OCI-LY7 (cell line): ENCODE measurements around the gene CCDC85A. TPM values are rescaled to one million over a fixed set of nuclear protein-coding genes. Genes with fewer than 3 reads are reported as not detected.

Experiments
- BruUV-seq: library from RNA; stranded (reverse); fragments of 400-500 nt; replicated peaks from 2 replicates; lab custom pipeline; 2021; lab: Mats Ljungman, UMichigan
- CTCF ChIA-PET: fragments of 300-600 bp; sonication (Branson Sonifier 250); formaldehyde crosslinking; loops from one replicate; lab custom pipeline; 2022; ENCODE audit warnings: antibody characterized with exemption; ENCODE audit not compliant: unreplicated experiment; lab: Charles Lee
- POLR2A ChIA-PET: fragments of 300-600 bp; sonication (Branson Sonifier 250); formaldehyde crosslinking; loops from one replicate; lab custom pipeline; 2022; ENCODE audit warnings: antibody characterized with exemption; lab: Charles Lee
- DNase-seq: peaks from one replicate; pipeline ENCODE4 v3.0.0-alpha.2; 2015; ENCODE audit warnings: low spot score
- H2AFZ ChIP-seq: fragments of 200-600 bp; sonication (generic), shearing (Covaris generic); 2 replicates; pipeline ENCODE4 v1.6.1; 2014; ENCODE audit warnings: mild to moderate bottlenecking, antibody characterized with exemption, low read length, moderate library complexity
- H3K27ac ChIP-seq: fragments of 200-600 bp; sonication (generic); 2 replicates; pipeline ENCODE4 v1.5.1; 2014; ENCODE audit warnings: mixed run types, low read depth, mild to moderate bottlenecking, moderate library complexity, low read length, inconsistent platforms; ENCODE audit not compliant: poor library complexity, severe bottlenecking
- H3K36me3 ChIP-seq: fragments of 200-600 bp; sonication (generic); 2 replicates; pipeline ENCODE4 v1.6.1; 2014; ENCODE audit warnings: mild to moderate bottlenecking, antibody characterized with exemption, low read length, moderate library complexity, mixed read lengths; ENCODE audit not compliant: insufficient read depth
- H3K4me1 ChIP-seq: fragments of 200-600 bp; sonication (generic); 2 replicates; pipeline ENCODE4 v1.5.1; 2014; ENCODE audit warnings: mild to moderate bottlenecking, low read length; ENCODE audit not compliant: insufficient read depth, poor library complexity, severe bottlenecking
- H3K4me2 ChIP-seq: fragments of 200-600 bp; sonication (generic); 2 replicates; pipeline ENCODE4 v1.6.1; 2014; ENCODE audit warnings: mild to moderate bottlenecking, low read length
- H3K4me3 ChIP-seq: fragments of 200-600 bp; sonication (generic); 2 replicates; pipeline ENCODE4 v1.5.1; 2014; ENCODE audit warnings: mild to moderate bottlenecking, low read depth, low read length; ENCODE audit not compliant: poor library complexity, severe bottlenecking
- H3K79me2 ChIP-seq: fragments of 200-600 bp; sonication (generic); 2 replicates; pipeline ENCODE4 v1.6.1; 2016; ENCODE audit warnings: low read depth, mild to moderate bottlenecking, low read length, moderate library complexity, mixed read lengths; ENCODE audit not compliant: insufficient read depth
- H3K9me2 ChIP-seq: fragments of 200-600 bp; sonication (generic); 2 replicates; pipeline ENCODE4 v1.6.1; 2016; ENCODE audit warnings: mild to moderate bottlenecking, low read length, mixed read lengths; ENCODE audit not compliant: insufficient read depth
- H3K9me3 ChIP-seq: fragments of 200-600 bp; sonication (generic); 2 replicates; pipeline ENCODE4 v1.6.1; 2014; ENCODE audit warnings: mild to moderate bottlenecking, mixed run types, low read length, mixed read lengths
- H4K20me1 ChIP-seq: fragments of 200-600 bp; sonication (generic); 2 replicates; pipeline ENCODE4 v1.6.1; 2014; ENCODE audit warnings: mild to moderate bottlenecking, antibody characterized with exemption, low read length, moderate library complexity, mixed read lengths; ENCODE audit not compliant: insufficient read depth
- CTCF ChIP-seq: fragments of 200-600 bp; sonication (generic); conservative IDR thresholded peaks from 2 replicates; pipeline ENCODE4 v1.5.1; 2014; ENCODE audit warnings: mild to moderate bottlenecking, antibody characterized with exemption, low read length, moderate library complexity, mixed read lengths
- EZH2phosphoT487 ChIP-seq: fragments of 200-600 bp; sonication (generic); IDR thresholded peaks from 2 replicates; pipeline ENCODE4 v1.6.1; 2018; ENCODE audit warnings: low read depth, borderline replicate concordance, mild to moderate bottlenecking, mixed run types, antibody characterized with exemption, low read length, moderate library complexity, mixed read lengths
- intact Hi-C: fragments of 100-400 bp; cut with micrococcal nuclease; formaldehyde crosslinking; loops from one replicate; pipeline ENCODE4 v1.10.0; 2022; ENCODE audit not compliant: unreplicated experiment
- total RNA-seq, 2 experiments: library from RNA; depleted of rRNA in 1 of 2; stranded (reverse); fragments of >200 nt in 1 of 2; shearing (Covaris generic) in 1 of 2; gene quantifications; 2 replicates each; pipeline ENCODE4 v1.2.3, GENCODE V29; 2014 to 2022

The CCDC85A gene
- total RNA-seq, 2 experiments from 2014 or later, result not detected

- ChIA-PET CTCF (no interaction called here), POLR2A (no interaction called here)
- Histone ChIP-seq H2AFZ (no peak overlapping the region), H3K4me2 (no peak overlapping the region), H3K4me1 (no peaks in the 10 kb centered on the region), H3K9me3 (no peaks in the 10 kb centered on the region), H3K27ac (no peak overlapping the region), H3K36me3 (no peaks in the 10 kb centered on the region), H3K9me2 (no peaks in the 10 kb centered on the region), H3K4me3 (no peak overlapping the region), H4K20me1 (no peaks in the 10 kb centered on the region), H3K79me2 (no peaks in the 10 kb centered on the region)
- DNase-seq, result no peak
- intact Hi-C loops, result no loop called here
- TF ChIP-seq EZH2phosphoT487 (no peak), CTCF (no peak)
- no TSS peak for BruUV-seq
Observed at GRCh38 chr2:56347881-56348280, 164.1 kb downstream of the CCDC85A start.

GRCh38 chr2:56348392-56349210 lies 164.8 kb downstream of the CCDC85A start:
- BruUV-seq, result no TSS peak
- Histone ChIP-seq H3K27ac (no peak overlapping the region), H3K9me2 (no peaks in the 10 kb centered on the region), H3K36me3 (no peaks in the 10 kb centered on the region), H3K4me2 (no peak overlapping the region), H4K20me1 (no peaks in the 10 kb centered on the region), H3K79me2 (no peaks in the 10 kb centered on the region), H3K4me3 (no peak overlapping the region), H3K9me3 (no peaks in the 10 kb centered on the region), H3K4me1 (no peaks in the 10 kb centered on the region), H2AFZ (no peak overlapping the region)
- ChIA-PET CTCF (no interaction called here), POLR2A (interaction anchor here (0.7 kb wide), 1 partner anchor 20 kb away, joined by 3 read pairs; no protein-coding TSS in a partner anchor)
- no peak for DNase-seq
- TF ChIP-seq CTCF, result no peak
- no peak for TF ChIP-seq EZH2phosphoT487
- intact Hi-C loops, result no loop called here

DNA sequence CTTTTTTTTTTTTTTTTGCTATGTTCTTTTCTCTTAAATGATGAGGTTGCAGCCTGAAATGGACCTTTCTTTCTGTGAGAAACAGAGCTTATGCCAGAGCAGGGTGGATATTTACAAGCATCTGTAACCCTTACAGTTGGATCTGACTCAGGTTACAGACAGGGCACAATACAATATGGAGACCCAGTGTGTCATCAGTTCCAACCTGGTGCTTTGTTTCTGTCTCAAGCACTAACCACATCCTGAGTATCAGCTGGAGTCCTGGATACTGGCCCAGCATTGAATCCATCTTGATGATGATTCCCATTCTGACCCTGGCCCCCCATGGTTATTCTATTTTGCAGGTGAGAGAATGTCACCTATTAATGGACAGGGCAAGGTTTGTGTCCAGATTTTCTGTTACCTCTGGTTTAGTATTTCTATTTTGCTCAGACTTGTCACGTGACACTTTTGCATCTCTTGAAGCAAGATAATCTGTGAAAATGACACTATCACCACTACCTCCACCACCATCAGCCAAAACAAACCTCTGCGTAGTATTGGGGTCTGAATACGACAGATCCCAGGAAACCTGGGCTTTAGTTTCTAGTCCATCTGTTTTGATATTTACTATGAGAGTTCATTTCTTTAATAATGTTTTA lies 174.0 kb downstream of the CCDC85A start:
- H3K4me2 ChIP-seq, result no peak overlapping the region
- H3K9me3 ChIP-seq, result no peaks in the 10 kb centered on the region
- CTCF ChIA-PET, result no interaction called here
- H3K79me2 ChIP-seq, result no peaks in the 10 kb centered on the region
- no peaks in the 10 kb centered on the region for H3K9me2 ChIP-seq
- H3K4me1 ChIP-seq, result no peaks in the 10 kb centered on the region
- POLR2A ChIA-PET, result no interaction called here
- no peak overlapping the region for H2AFZ ChIP-seq
- H3K4me3 ChIP-seq, result no peak overlapping the region
- intact Hi-C loops, result no loop called here
- BruUV-seq, result no TSS peak
- H4K20me1 ChIP-seq, result no peaks in the 10 kb centered on the region
- no peaks in the 10 kb centered on the region for H3K36me3 ChIP-seq
- DNase-seq, result no peak
- no peak for TF ChIP-seq CTCF
- no peak overlapping the region for H3K27ac ChIP-seq
